K562 (cell line): ENCODE measurements around the gene KCNJ2. TPM values are rescaled to one million over a fixed set of nuclear protein-coding genes. Genes with fewer than 3 reads are reported as not detected.

Experiments used
- ATAC-seq: fragments of 200-7000 bp; cut with Tn5 transposase; 3 replicates; pipeline ENCODE4 v1.9.1; 2020; ENCODE audit warnings: moderate library complexity
- Bru-seq: library from RNA; stranded (reverse); fragments of 400-500 nt; gene quantifications from one replicate; lab custom pipeline; 2021; lab: Mats Ljungman, UMichigan
- BruChase-seq, 2 experiments: library from RNA; stranded (reverse); fragments of 400-500 nt; gene quantifications; one replicate each; lab custom pipeline; 2021; lab: Mats Ljungman, UMichigan
- BruUV-seq: library from RNA; stranded (reverse); fragments of 400-500 nt; replicated peaks from 2 replicates; lab custom pipeline; 2021; lab: Mats Ljungman, UMichigan
- CTCF ChIA-PET: fragments of 300-600 bp; formaldehyde crosslinking; extraction: SDS; loops from one replicate; lab custom pipeline; 2021; ENCODE audit warnings: low intra/inter-chr PET ratio; lab: Yijun Ruan, JAX
- POLR2A ChIA-PET: fragments of 300-600, 350-650 bp; sonication (Branson Sonifier 250); formaldehyde crosslinking; extraction: SDS; loops from one replicate; lab custom pipeline; 2021; ENCODE audit warnings: antibody characterized with exemption, inconsistent platforms; lab: Yijun Ruan, JAX
- DNase-seq, 4 experiments: peaks; one replicate each; pipeline versions ENCODE4 v3.0.0 to v3.0.0-alpha.2; 2011 to 2018; ENCODE audit warnings: low spot score in 3 of 4, mixed read lengths in 3 of 4; ENCODE audit errors: extremely low read depth in 1 of 4
- FAIRE-seq: peaks from 2 replicates; lab custom pipeline; 2011; peaks lifted over from hg19 to GRCh38; lab: Jason Lieb, UNC
- H2AFZ ChIP-seq: 2 replicates; pipeline ENCODE4 v1.6.0; 2011; ENCODE audit warnings: low read depth, low read length, control low read depth, inconsistent platforms
- H3K27ac ChIP-seq: fragments of 200-600 bp; 3 replicates; pipeline ENCODE4 v1.8.0; 2011; ENCODE audit warnings: low read depth, mild to moderate bottlenecking, control low read depth, inconsistent platforms, low read length, moderate library complexity, mixed read lengths; ENCODE audit errors: extremely low read depth
- H3K27me3 ChIP-seq, 2 experiments: fragments of 300-600 bp in 1 of 2; 2 replicates in 1 of 2; 3 replicates in 1 of 2; pipeline versions ENCODE4 v1.6.0 to v1.8.0; 2011; ENCODE audit warnings: inconsistent platforms in 2 of 2, low read length in 2 of 2, mild to moderate bottlenecking in 1 of 2, mixed read lengths in 1 of 2, moderate library complexity in 1 of 2; ENCODE audit not compliant: control insufficient read depth in 2 of 2, insufficient read depth in 2 of 2
- H3K36me3 ChIP-seq: fragments of 300-600 bp; 3 replicates; pipeline ENCODE4 v1.8.0; 2011; ENCODE audit warnings: mild to moderate bottlenecking, low read length, inconsistent platforms; ENCODE audit not compliant: control insufficient read depth, insufficient read depth
- H3K4me1 ChIP-seq, 2 experiments: fragments of 200-600 bp in 1 of 2; replicated peaks in 1 of 2; 2 replicates in 1 of 2; 3 replicates in 1 of 2; pipeline versions ENCODE4 v1.5.1 to v1.8.0; 2011; ENCODE audit warnings: inconsistent platforms in 2 of 2, low read length in 2 of 2, mild to moderate bottlenecking in 1 of 2, mixed read lengths in 1 of 2, moderate library complexity in 1 of 2; ENCODE audit not compliant: control insufficient read depth in 2 of 2, insufficient read depth in 2 of 2
- H3K4me2 ChIP-seq: 2 replicates; pipeline ENCODE4 v1.6.1; 2011; ENCODE audit warnings: low read length, control low read depth, inconsistent platforms, mixed read lengths; ENCODE audit not compliant: insufficient read depth
- H3K4me3 ChIP-seq: fragments of 200-600 bp; sonication (generic), shearing (Covaris generic); 2 replicates; pipeline ENCODE4 v1.5.1; 2016; ENCODE audit warnings: control low read depth, inconsistent platforms
- H3K79me2 ChIP-seq: fragments of 200-600 bp; 3 replicates; pipeline ENCODE4 v1.8.0; 2011; ENCODE audit warnings: low read length, inconsistent platforms; ENCODE audit not compliant: control insufficient read depth, insufficient read depth
- H3K9ac ChIP-seq, 2 experiments: 2 replicates each; pipeline versions ENCODE4 v1.6.0 to v1.6.1; 2011; ENCODE audit warnings: low read depth in 2 of 2, low read length in 2 of 2, control low read depth in 1 of 2, inconsistent platforms in 1 of 2, mild to moderate bottlenecking in 1 of 2, mixed read lengths in 1 of 2; ENCODE audit not compliant: insufficient read depth in 1 of 2
- H3K9me1 ChIP-seq: one replicate; pipeline ENCODE4 v1.6.0; 2011; ENCODE audit warnings: inconsistent platforms, mild to moderate bottlenecking, low read length, moderate library complexity; ENCODE audit not compliant: control insufficient read depth, insufficient read depth
- H3K9me3 ChIP-seq: replicated peaks from 2 replicates; pipeline ENCODE4 v1.5.1; 2011; ENCODE audit warnings: low read depth, low read length, inconsistent platforms; ENCODE audit not compliant: control insufficient read depth, insufficient read depth
- H4K20me1 ChIP-seq: replicated peaks from 2 replicates; pipeline ENCODE4 v1.6.1; 2011; ENCODE audit warnings: low read length, inconsistent platforms, mixed read lengths; ENCODE audit not compliant: control insufficient read depth, insufficient read depth
- CTBP1 ChIP-seq: fragments of 450-650 bp; IDR thresholded peaks from 2 replicates; pipeline ENCODE4 v1.6.1; 2016; ENCODE audit warnings: borderline replicate concordance
- ELF4 ChIP-seq: fragments of 450-650 bp; formaldehyde crosslinking; IDR thresholded peaks from 2 replicates; pipeline ENCODE4 v1.4.0; 2022; ENCODE audit warnings: missing genetic modification characterization
- GABPB2 ChIP-seq: fragments of 250-450 bp; sonication (Bioruptor Pico); conservative IDR thresholded peaks from 2 replicates; pipeline ENCODE4 v1.5.1; 2021; ENCODE audit warnings: mild to moderate bottlenecking
- GATAD2A ChIP-seq: fragments of 450-650 bp; IDR thresholded peaks from 2 replicates; pipeline ENCODE4 v1.6.1; 2017
- HDAC2 ChIP-seq: fragments of 450-650 bp; IDR thresholded peaks from 2 replicates; pipeline ENCODE4 v1.6.1; 2016; ENCODE audit warnings: mild to moderate bottlenecking
- HNRNPL ChIP-seq: fragments of 200-400 bp; formaldehyde crosslinking; IDR thresholded peaks from 2 replicates; pipeline ENCODE4 v1.6.1; 2017; ENCODE audit warnings: low read depth, mild to moderate bottlenecking, low read length
- HNRNPUL1 ChIP-seq: fragments of 200-400 bp; formaldehyde crosslinking; IDR thresholded peaks from 2 replicates; pipeline ENCODE4 v1.6.1; 2017; ENCODE audit warnings: low read length
- MBD1 ChIP-seq: fragments of 250-450 bp; sonication (Bioruptor Pico); IDR thresholded peaks from 2 replicates; pipeline ENCODE4 v1.8.0; 2022; ENCODE audit warnings: inconsistent platforms
- MCM3 ChIP-seq: fragments of 450-650 bp; IDR thresholded peaks from 2 replicates; pipeline ENCODE4 v1.6.1; 2016
- SMAD3 ChIP-seq: fragments of 450-650 bp; formaldehyde crosslinking; conservative IDR thresholded peaks from 2 replicates; pipeline ENCODE4 v1.4.0; 2020; ENCODE audit warnings: mild to moderate bottlenecking
- TAF1 ChIP-seq: IDR thresholded peaks from 2 replicates; pipeline ENCODE4 v1.6.1; 2011; ENCODE audit warnings: mild to moderate bottlenecking, low read length, moderate library complexity; ENCODE audit not compliant: insufficient read depth, control insufficient read depth, severe bottlenecking; ENCODE audit errors: extremely low read depth
- ZBTB43 ChIP-seq: sonication (generic); formaldehyde crosslinking; IDR thresholded peaks from 2 replicates; pipeline ENCODE4 v1.8.0; 2023; ENCODE audit warnings: mild to moderate bottlenecking, missing genetic modification reagents
- ZNF184 ChIP-seq: sonication (generic); formaldehyde crosslinking; IDR thresholded peaks from 2 replicates; pipeline ENCODE4 v1.5.0; 2020; ENCODE audit warnings: missing genetic modification reagents
- ZNF212 ChIP-seq: fragments of 450-650 bp; formaldehyde crosslinking; IDR thresholded peaks from 2 replicates; pipeline ENCODE4 v1.4.0; 2020; ENCODE audit warnings: mild to moderate bottlenecking
- WGBS: fragments of 100-300 bp; shearing (Covaris generic); methylation state at CpG from one replicate; pipeline ENCODE4 v1.1.6; 2016; ENCODE audit warnings: low coverage, mixed read lengths; ENCODE audit not compliant: insufficient coverage; ENCODE audit errors: missing lambda C conversion rate; 5-methylcytosine and 5-hydroxymethylcytosine counted together
- in situ Hi-C: fragments of 300-500 bp; cut with MboI; formaldehyde crosslinking; loops from 4 replicates; pipeline ENCODE4 v1.15.0; 2018; ENCODE audit warnings: inconsistent platforms, mixed read lengths
- intact Hi-C: fragments of 100-400 bp; cut with micrococcal nuclease; formaldehyde crosslinking; loops from 2 replicates; pipeline ENCODE4 v1.14.2; 2022
- long read RNA-seq, 3 experiments: library from polyadenylated mRNA in 2 of 3; library from RNA in 1 of 3; unstranded in 2 of 3; stranded (forward) in 1 of 3; transcript quantifications; one replicate each; pipeline ENCODE4 v2.0.0, GENCODE V29; 2019 to 2022
- polyA minus RNA-seq, 3 experiments: library from RNA; depleted of rRNA, polyadenylated mRNA; stranded (reverse); fragments of >200 nt; gene quantifications; 2 replicates each; pipeline ENCODE4 v1.2.3, GENCODE V29; 2011
- polyA plus RNA-seq, 8 experiments: library from polyadenylated mRNA; depleted of rRNA in 4 of 8; stranded (reverse) in 5 of 8; unstranded in 3 of 8; fragments of >200 nt; fragmentation: Nextera tagmentation in 2 of 8; fragmentation: Illumina TruSeq in 1 of 8; extraction: Ambion mirVana in 2 of 8; extraction: Trizol in 1 of 8; gene quantifications; 2 replicates each; pipeline versions ENCODE4 v1.2.1 to v1.2.3, GENCODE V29; 2011 to 2014; ENCODE audit warnings: inconsistent platforms in 1 of 8, missing spikeins in 1 of 8
- total RNA-seq, 7 experiments: library from RNA; depleted of rRNA in 6 of 7; stranded (reverse); fragments of >200 nt in 6 of 7; fragmentation: Illumina TruSeq in 2 of 7; extraction: Trizol in 2 of 7; gene quantifications; 2 replicates each; pipeline versions ENCODE4 v1.2.1 to v1.2.3, GENCODE V29; 2011 to 2021; ENCODE audit warnings: low replicate concordance in 1 of 7

Gene KCNJ2
- 0.12 TPM in 1 of 2 replicates, not detected in the other for total RNA-seq (2011; cell fraction: chromatin; rRNA removed; ENCODE audit: low replicate concordance)
- not detected in 2 replicates for total RNA-seq (2011; cell fraction: nucleolus; rRNA removed)
- total RNA-seq (2011; cell fraction: nucleoplasm; rRNA removed), result not detected in 2 replicates
- total RNA-seq (2014; rRNA removed), result not detected in 2 replicates
- not detected in 2 replicates for total RNA-seq (2014; rRNA removed; fragmentation: Illumina TruSeq; extraction: Trizol)
- not detected in 2 replicates for total RNA-seq (2015; rRNA removed; fragmentation: Illumina TruSeq; extraction: Trizol)
- total RNA-seq (2021), result not detected in 2 replicates
- not detected in 2 replicates for polyA plus RNA-seq (2011; rRNA removed)
- polyA plus RNA-seq (2011; cell fraction: cytosol; rRNA removed), result not detected in 2 replicates
- not detected in 2 replicates for polyA plus RNA-seq (2011; cell fraction: nucleus; rRNA removed)
- not detected in 2 replicates for polyA plus RNA-seq (2012)
- polyA plus RNA-seq (2014; fragmentation: Illumina TruSeq; extraction: Trizol), result not detected in 2 replicates
- not detected for polyA plus RNA-seq (2014; fragmentation: Nextera tagmentation; extraction: Ambion mirVana)
- polyA plus RNA-seq (2014; rRNA removed), result not detected in 2 replicates
- 0.04 TPM in 1 of 2 replicates, not detected in the other for polyA minus RNA-seq (2011; rRNA and poly(A)+ RNA removed)
- not detected in 2 replicates for polyA minus RNA-seq (2011; cell fraction: cytosol; rRNA and poly(A)+ RNA removed)
- not detected in 2 replicates for polyA minus RNA-seq (2011; cell fraction: nucleus; rRNA and poly(A)+ RNA removed)
- Bru-seq, nascent RNA, result percentile 12 among the genes with signal in this experiment
- BruChase-seq, experiment 1, labeled RNA remaining after a 2-hour chase, result percentile 8 among the genes with signal in this experiment
- percentile 8 among the genes with signal in this experiment for BruChase-seq, experiment 2, labeled RNA remaining after a 6-hour chase
- long read RNA-seq, experiment 1, result 0 reads
- long read RNA-seq, experiment 2, result 0 reads
- long read RNA-seq, experiment 3, result 0 reads

GRCh38 chr17:70168977-70169708 lies at the start of gene KCNJ2:
Gene KCNJ2 (plus strand): TSS chr17:70169532. CDS start chr17:70175040, 5,508 bp downstream.
- peak within 1 kb of the TSS in 1 of 2 experiments; percentile 68; a peak in 1 of 4 replicates for H3K9ac ChIP-seq
- H3K36me3 ChIP-seq, result no peaks in the 10 kb centered on the region
- peak within 1 kb of the TSS; percentile 71 for H2AFZ ChIP-seq
- peaks cover 0 to 15% of the 10 kb centered on the region in 2 experiments; a peak in 3 of 5 replicates for H3K4me1 ChIP-seq
- H3K9me1 ChIP-seq, result no peaks in the 10 kb centered on the region
- H3K4me2 ChIP-seq, result peak within 1 kb of the TSS; percentile 70
- POLR2A ChIA-PET, result interaction anchor here (0.6 to 0.8 kb wide), 4 partner anchors 373 to 668 kb away, joined by 3 to 4 read pairs (median 3); no protein-coding TSS in a partner anchor
- in situ Hi-C loops, result no loop called here
- H4K20me1 ChIP-seq, result no peaks in the 10 kb centered on the region
- DNase-seq, result peak; percentile 77 to 88 (median 84)
- peaks cover 0 to 2% of the 10 kb centered on the region in 2 experiments; a peak in 2 of 5 replicates for H3K27me3 ChIP-seq
- H3K4me3 ChIP-seq, result peak within 1 kb of the TSS; percentile 34
- FAIRE-seq, result no peak
- no peaks in the 10 kb centered on the region for H3K9me3 ChIP-seq
- WGBS, result 1% methylated on average over 49 of the region's 67 CpGs
- BruUV-seq, result no TSS peak
- H3K79me2 ChIP-seq, result no peaks in the 10 kb centered on the region
- intact Hi-C loops, result loop anchor here (10.0 kb wide), 2 partner anchors 354 to 564 kb away; no protein-coding TSS in a partner anchor
- peak; percentile 99 for ATAC-seq
- CTCF ChIA-PET, result interaction anchor here (0.8 kb wide), 1 partner anchor 602 kb away, joined by 3 read pairs; no protein-coding TSS in a partner anchor
- H3K27ac ChIP-seq, result no peak within 1 kb of the TSS
- no peak for TF ChIP-seq TAF1
- no peak for TF ChIP-seq HNRNPUL1
- no peak for TF ChIP-seq SMAD3 (CRISPR knock-in tag)
- no peak for TF ChIP-seq ZBTB43 (CRISPR knock-in tag)
- TF ChIP-seq MCM3, result no peak
- TF ChIP-seq GABPB2 (CRISPR knock-in tag), result no peak
- TF ChIP-seq HNRNPL, result no peak
- TF ChIP-seq MBD1 (CRISPR knock-in tag), result no peak
- no peak for TF ChIP-seq ZNF212
- no peak for TF ChIP-seq GATAD2A
- no peak for TF ChIP-seq HDAC2
- TF ChIP-seq CTBP1, result peak; percentile 85
- TF ChIP-seq ELF4 (CRISPR knock-in tag), result no peak
- no peak for TF ChIP-seq ZNF184 (CRISPR knock-in tag)
